Activated T-helper 1 cell treated with anti-CD3 and anti-CD28 coated beads, Interleukin-2, amount 50 U/mL, for 16 hours (primary cell): ENCODE measurements around the gene KEL.

Source experiments
- DNase-seq, 2 donors: peaks; one replicate each; pipeline ENCODE4 v3.0.0-alpha.2; 2020; ENCODE audit warnings: low read depth in 1 of 2, low spot score in 1 of 2

KEL gene

GRCh38 chr7:142962991-142963390 lies 828 bp upstream of the KEL start:
- no peak for DNase-seq

GRCh38 chr7:142961595-142961972 lies 579 bp downstream of the KEL start:
- DNase-seq = no peak

GRCh38 chr7:142960955-142961512 lies 1.1 kb downstream of the KEL start:
- no peak for DNase-seq

- DNase-seq = no peak
Measured at GRCh38 chr7:142959202-142959601, 3.0 kb downstream of the KEL start.

GRCh38 chr7:142957723-142958122 lies 4.4 kb downstream of the KEL start:
- no peak for DNase-seq

- DNase-seq = no peak
Measured at GRCh38 chr7:142956951-142957623, 5.1 kb downstream of the KEL start.

- no peak for DNase-seq
Measured at GRCh38 chr7:142954680-142955268, 7.4 kb downstream of the KEL start.

- no peak for DNase-seq
Measured at GRCh38 chr7:142950235-142950634, 11.9 kb downstream of the KEL start.

GRCh38 chr7:142948603-142949002 lies 13.6 kb downstream of the KEL start:
- DNase-seq = no peak

- no peak for DNase-seq
Measured at GRCh38 chr7:142945001-142945400, 17.2 kb downstream of the KEL start.

- no peak for DNase-seq
Measured at GRCh38 chr7:142943706-142944268, 18.4 kb downstream of the KEL start.

GRCh38 chr7:142942746-142943145 lies 19.4 kb downstream of the KEL start:
- DNase-seq = no peak

GRCh38 chr7:142941541-142941940 lies 20.6 kb downstream of the KEL start:
- DNase-seq = no peak

GRCh38 chr7:142940966-142941535 lies 21.1 kb downstream of the KEL start:
- no peak for DNase-seq

- DNase-seq = no peak
Measured at GRCh38 chr7:142939226-142939910, 22.8 kb downstream of the KEL start, which contains the start of gene LLCFC1. TSS of gene LLCFC1 (plus strand) at chr7:142939484. CDS start at chr7:142939622, 138 bp downstream.

GRCh38 chr7:142938611-142939010 lies 23.6 kb downstream of the KEL start:
- DNase-seq = no peak

- no peak for DNase-seq
Measured at GRCh38 chr7:142935941-142936565, 26.1 kb downstream of the KEL start.

- DNase-seq = no peak
Measured at GRCh38 chr7:142934056-142934455, 28.1 kb downstream of the KEL start.

GRCh38 chr7:142933624-142934023 lies 28.5 kb downstream of the KEL start, which contains the start of gene TRPV5:
TSS of gene TRPV5 (minus strand) at chr7:142933746. CDS start at chr7:142933459, 287 bp downstream.
- no peak for DNase-seq

GRCh38 chr7:142933092-142933475 lies 29.1 kb downstream of the KEL start:
- no peak for DNase-seq
